IMR-90 (cell line): Measurements from ENCODE around the gene FSIP1. TPM values are rescaled to one million over a fixed set of nuclear protein-coding genes. Genes with fewer than 3 reads are reported as not detected.

Source experiments
- ATAC-seq: fragments of 200-7000 bp; cut with Tn5 transposase; 2 replicates; pipeline ENCODE4 v1.9.1; 2020; ENCODE audit warnings: low read depth, mild to moderate bottlenecking, moderate library complexity
- BruUV-seq: library from RNA; stranded (reverse); fragments of 400-500 nt; replicated peaks from 2 replicates; lab custom pipeline; 2021; lab: Mats Ljungman, UMichigan
- CTCF ChIA-PET: fragments of 300-600 bp; formaldehyde crosslinking; extraction: SDS; loops from one replicate; lab custom pipeline; 2021; ENCODE audit warnings: antibody characterized with exemption; lab: Yijun Ruan, JAX
- POLR2A ChIA-PET: fragments of 300-600 bp; sonication (Branson Sonifier 250); formaldehyde crosslinking; loops from one replicate; lab custom pipeline; 2022; ENCODE audit warnings: antibody characterized with exemption; ENCODE audit not compliant: unreplicated experiment; lab: Charles Lee
- DNase-seq: peaks from one replicate; pipeline ENCODE4 v3.0.0; 2013
- H2AFZ ChIP-seq: replicated peaks from 2 replicates; pipeline ENCODE3; 2013; ENCODE audit warnings: low read length, mild to moderate bottlenecking; ENCODE audit not compliant: poor library complexity
- H2AK5ac ChIP-seq: 2 replicates; pipeline ENCODE4 v1.6.1; 2013; ENCODE audit warnings: low read depth, low read length, inconsistent platforms
- H2AK9ac ChIP-seq: replicated peaks from 2 replicates; pipeline ENCODE3; 2013; ENCODE audit warnings: mild to moderate bottlenecking, low read depth, low read length, moderate library complexity; ENCODE audit not compliant: poor library complexity
- H2BK120ac ChIP-seq: 2 replicates; pipeline ENCODE4 v1.6.1; 2013; ENCODE audit warnings: low read depth, low read length, inconsistent platforms
- H2BK15ac ChIP-seq: 3 replicates; pipeline ENCODE4 v1.6.1; 2013; ENCODE audit warnings: low read depth, low read length, inconsistent platforms
- H2BK20ac ChIP-seq: 2 replicates; pipeline ENCODE4 v1.6.1; 2013; ENCODE audit warnings: low read depth, mild to moderate bottlenecking, inconsistent platforms, low read length, moderate library complexity
- H2BK5ac ChIP-seq: 2 replicates; pipeline ENCODE4 v1.6.1; 2013; ENCODE audit warnings: mild to moderate bottlenecking, low read depth, low read length, inconsistent platforms; ENCODE audit not compliant: poor library complexity, severe bottlenecking
- H3K14ac ChIP-seq: replicated peaks from 2 replicates; pipeline ENCODE4 v1.6.1; 2013; ENCODE audit warnings: low read depth, low read length, inconsistent platforms
- H3K18ac ChIP-seq: 2 replicates; pipeline ENCODE4 v1.6.1; 2013; ENCODE audit warnings: low read depth, low read length, control low read depth
- H3K23ac ChIP-seq: 2 replicates; pipeline ENCODE4 v1.6.1; 2013; ENCODE audit warnings: low read depth, low read length, inconsistent platforms
- H3K27ac ChIP-seq: 2 replicates; pipeline ENCODE4 v1.5.1; 2013; ENCODE audit warnings: mild to moderate bottlenecking, control low read depth, low read length; ENCODE audit not compliant: insufficient read depth
- H3K27me3 ChIP-seq: 2 replicates; pipeline ENCODE4 v1.6.1; 2013; ENCODE audit warnings: low read length; ENCODE audit not compliant: control insufficient read depth, insufficient read depth
- H3K36me3 ChIP-seq: 2 replicates; pipeline ENCODE4 v1.6.1; 2013; ENCODE audit warnings: low read length, mixed read lengths; ENCODE audit not compliant: control insufficient read depth, insufficient read depth
- H3K4ac ChIP-seq: 2 replicates; pipeline ENCODE4 v1.6.1; 2013; ENCODE audit warnings: low read depth, low read length, inconsistent platforms
- H3K4me1 ChIP-seq: 2 replicates; pipeline ENCODE4 v1.6.1; 2013; ENCODE audit warnings: low read length, mixed read lengths; ENCODE audit not compliant: control insufficient read depth, insufficient read depth
- H3K4me2 ChIP-seq: 2 replicates; pipeline ENCODE4 v1.6.1; 2013; ENCODE audit warnings: low read depth, mild to moderate bottlenecking, control low read depth, low read length, moderate library complexity
- H3K4me3 ChIP-seq: 2 replicates; pipeline ENCODE4 v1.5.1; 2013; ENCODE audit warnings: low read depth, mild to moderate bottlenecking, control low read depth, low read length, moderate library complexity; ENCODE audit not compliant: insufficient read depth
- H3K56ac ChIP-seq: 2 replicates; pipeline ENCODE4 v1.6.1; 2013; ENCODE audit warnings: low read length, inconsistent platforms; ENCODE audit not compliant: insufficient read depth; ENCODE audit errors: extremely low read depth
- H3K79me1 ChIP-seq, 2 experiments: 2 replicates each; pipeline ENCODE4 v1.6.1; 2013; ENCODE audit warnings: low read length in 2 of 2, inconsistent platforms in 1 of 2, low read depth in 1 of 2
- H3K9ac ChIP-seq: 2 replicates; pipeline ENCODE4 v1.6.1; 2013; ENCODE audit warnings: low read depth, low read length, control low read depth
- H3K9me1 ChIP-seq: 2 replicates; pipeline ENCODE4 v1.6.1; 2013; ENCODE audit warnings: low read length, inconsistent platforms; ENCODE audit not compliant: insufficient read depth
- H3K9me3 ChIP-seq: 2 replicates; pipeline ENCODE4 v1.6.1; 2013; ENCODE audit warnings: low read length; ENCODE audit not compliant: control insufficient read depth, insufficient read depth
- H4K20me1 ChIP-seq: 2 replicates; pipeline ENCODE4 v1.6.1; 2013; ENCODE audit warnings: low read length, inconsistent platforms; ENCODE audit not compliant: insufficient read depth
- H4K5ac ChIP-seq: 2 replicates; pipeline ENCODE4 v1.6.1; 2013; ENCODE audit warnings: mild to moderate bottlenecking, low read depth, low read length, control low read depth
- H4K8ac ChIP-seq, 2 experiments: 2 replicates each; pipeline ENCODE4 v1.6.1; 2013; ENCODE audit warnings: low read depth in 2 of 2, low read length in 2 of 2, control low read depth in 1 of 2, inconsistent platforms in 1 of 2
- H4K91ac ChIP-seq: 2 replicates; pipeline ENCODE4 v1.6.1; 2013; ENCODE audit warnings: low read depth, low read length, inconsistent platforms; ENCODE audit not compliant: insufficient read depth
- BHLHE40 ChIP-seq: fragments of 150-350 bp; IDR thresholded peaks from 2 replicates; pipeline ENCODE4 v1.6.1; 2016; ENCODE audit warnings: mild to moderate bottlenecking, low read depth, low read length
- CEBPB ChIP-seq: IDR thresholded peaks from 2 replicates; pipeline ENCODE4 v1.6.1; 2012; ENCODE audit warnings: low read depth, low read length, improper control_type of control experiment
- CHD1 ChIP-seq: IDR thresholded peaks from 2 replicates; pipeline ENCODE4 v1.6.1; 2012; ENCODE audit warnings: low read depth, low read length, improper control_type of control experiment
- CTCF ChIP-seq: conservative IDR thresholded peaks from 2 replicates; pipeline ENCODE4 v1.5.1; 2012; ENCODE audit warnings: mild to moderate bottlenecking, low read depth, low read length, improper control_type of control experiment
- ELK1 ChIP-seq: fragments of 150-350 bp; IDR thresholded peaks from 2 replicates; pipeline ENCODE4 v1.6.1; 2016; ENCODE audit warnings: low read depth, mild to moderate bottlenecking, low read length, moderate library complexity, borderline replicate concordance
- FOS ChIP-seq: fragments of 150-350 bp; IDR thresholded peaks from 2 replicates; pipeline ENCODE4 v1.6.1; 2016; ENCODE audit warnings: low read depth, low read length
- MAFK ChIP-seq: IDR thresholded peaks from 2 replicates; pipeline ENCODE4 v1.6.1; 2012; ENCODE audit warnings: low read depth, low read length, improper control_type of control experiment
- MAZ ChIP-seq: IDR thresholded peaks from 2 replicates; pipeline ENCODE4 v1.6.1; 2012; ENCODE audit warnings: low read depth, mild to moderate bottlenecking, low read length, improper control_type of control experiment, moderate library complexity, borderline replicate concordance
- MXI1 ChIP-seq: IDR thresholded peaks from 2 replicates; pipeline ENCODE4 v1.6.1; 2012; ENCODE audit warnings: low read depth, mild to moderate bottlenecking, low read length, moderate library complexity, borderline replicate concordance
- NFE2L2 ChIP-seq: fragments of 150-350 bp; IDR thresholded peaks from 2 replicates; pipeline ENCODE4 v1.6.1; 2016; ENCODE audit warnings: low read depth, mild to moderate bottlenecking, low read length
- POLR2A ChIP-seq: IDR thresholded peaks from 2 replicates; pipeline ENCODE4 v1.6.1; 2012; ENCODE audit warnings: mild to moderate bottlenecking, low read depth, low read length
- RAD21 ChIP-seq: IDR thresholded peaks from 2 replicates; pipeline ENCODE4 v1.6.1; 2012; ENCODE audit warnings: low read length, improper control_type of control experiment
- RCOR1 ChIP-seq: IDR thresholded peaks from 2 replicates; pipeline ENCODE4 v1.6.1; 2012; ENCODE audit warnings: mild to moderate bottlenecking, low read length, improper control_type of control experiment; ENCODE audit not compliant: insufficient replicate concordance
- RFX5 ChIP-seq: IDR thresholded peaks from 2 replicates; pipeline ENCODE4 v1.8.0; 2012; ENCODE audit warnings: low read depth, mild to moderate bottlenecking, low read length, moderate library complexity
- SMC3 ChIP-seq: fragments of 150-350 bp; IDR thresholded peaks from 2 replicates; pipeline ENCODE4 v1.6.1; 2016; ENCODE audit warnings: low read depth, mild to moderate bottlenecking, antibody characterized with exemption, low read length, moderate library complexity
- USF2 ChIP-seq: fragments of 150-350 bp; IDR thresholded peaks from 2 replicates; pipeline ENCODE4 v1.6.1; 2017; ENCODE audit warnings: mild to moderate bottlenecking, antibody characterized with exemption, low read length, low read depth
- WGBS, 2 experiments: methylation state at CpG; one replicate each; pipeline versions ENCODE4 v1.1.5 to v1.1.7; 2013; ENCODE audit warnings: missing lambda C conversion rate in 2 of 2; ENCODE audit not compliant: insufficient read length in 1 of 2; ENCODE audit errors: extremely low coverage in 2 of 2; 5-methylcytosine and 5-hydroxymethylcytosine counted together
- dilution Hi-C: fragments of 300-500 bp; cut with HindIII; formaldehyde crosslinking; loops from one replicate; pipeline ENCODE4 v1.14.3; 2018; ENCODE audit warnings: low sequenced_read_pairs; ENCODE audit not compliant: unreplicated experiment
- in situ Hi-C: fragments of 300-500 bp; cut with MboI; formaldehyde crosslinking; loops from 3 replicates; pipeline ENCODE4 v1.14.3; 2019; ENCODE audit warnings: low sequenced_read_pairs, inconsistent platforms, mixed read lengths
- intact Hi-C: fragments of 100-400 bp; cut with micrococcal nuclease; formaldehyde crosslinking; loops from 2 replicates; pipeline ENCODE4 v1.10.0; 2022
- polyA plus RNA-seq, 3 experiments: library from polyadenylated mRNA; depleted of rRNA; stranded (reverse); fragments of >200 nt; gene quantifications; 2 replicates each; pipeline ENCODE4 v1.2.3, GENCODE V29; 2012; ENCODE audit warnings: low replicate concordance in 1 of 3
- total RNA-seq: library from RNA; depleted of rRNA; stranded (reverse); fragments of >200 nt; gene quantifications from 2 replicates; pipeline ENCODE4 v1.2.3, GENCODE V29; 2012

The FSIP1 gene
- total and polyA plus RNA-seq, 2 of the 4 experiments (the other 2 are of a cell fraction), result 0.10 to 0.18 TPM

GRCh38 chr15:39668457-39668856 lies 114.2 kb downstream of the FSIP1 start:
- dilution Hi-C loops (no loop called here), in situ Hi-C loops (no loop called here), intact Hi-C loops (no loop called here)
- no TSS peak for BruUV-seq
- Histone ChIP-seq H2AK5ac (no peak overlapping the region; the same call in 1 of the 2 replicates), H3K4me3 (no peak overlapping the region), H2AFZ (no peak overlapping the region), H3K56ac (no peak overlapping the region), H3K27ac (no peak overlapping the region), H3K4me1 (peaks cover 9% of the 10 kb centered on the region), H3K9me3 (no peaks in the 10 kb centered on the region), H3K18ac (no peak overlapping the region), H2BK5ac (no peak overlapping the region), H4K8ac (no peak overlapping the region), H2BK20ac (no peak overlapping the region), H3K9me1 (peaks cover 4% of the 10 kb centered on the region; the same call in 1 of the 2 replicates), H3K23ac (no peak overlapping the region), H2BK15ac (no peak overlapping the region), H3K27me3 (no peaks in the 10 kb centered on the region), H2BK120ac (no peak overlapping the region), H3K9ac (no peak overlapping the region), H3K4ac (no peak overlapping the region), H3K14ac (no peak overlapping the region), H3K4me2 (no peak overlapping the region), H4K5ac (no peak overlapping the region), H2AK9ac (no peak overlapping the region), H4K91ac (no peak overlapping the region), H4K20me1 (no peaks in the 10 kb centered on the region), H3K79me1 (no peaks in the 10 kb centered on the region; a peak in 1 of 4 replicates), H3K36me3 (no peaks in the 10 kb centered on the region)
- POLR2A ChIA-PET, result no interaction called here
- TF ChIP-seq CEBPB, result no peak
- no peak for TF ChIP-seq NFE2L2
- no peak for TF ChIP-seq FOS
- TF ChIP-seq RFX5, result no peak
- no peak for TF ChIP-seq ELK1
- TF ChIP-seq MXI1, result no peak
- TF ChIP-seq RAD21, result no peak
- TF ChIP-seq BHLHE40, result no peak
- no peak for TF ChIP-seq USF2
- TF ChIP-seq MAFK, result no peak
- no peak for TF ChIP-seq CHD1
- TF ChIP-seq RCOR1, result no peak
- no peak for TF ChIP-seq SMC3
- TF ChIP-seq CTCF, result no peak
- no peak for TF ChIP-seq MAZ
- TF ChIP-seq POLR2A, result no peak
- CTCF ChIA-PET, result interaction anchor here (1.2 kb wide), 1 partner anchor 17 kb away, joined by 3 read pairs; no protein-coding TSS in a partner anchor
- DNase-seq (no peak), ATAC-seq (no peak)
- no CpG with 5 or more reads among the region's 4 CpGs for WGBS, 2 experiments
